Stomach (tissue), 9 donors: Measurements from ENCODE around the gene SCD. TPM values are rescaled to one million over a fixed set of nuclear protein-coding genes. Genes with fewer than 3 reads are reported as not detected.

Experiments
- DNase-seq, 2 donors: peaks; one replicate each; pipeline versions ENCODE4 v3.0.0 to v3.0.0-alpha.2; 2013 to 2019
- H3K27ac ChIP-seq, 5 donors: fragments of 200-600 bp in 4 of 5; sonication (generic) in 4 of 5; one replicate each; pipeline ENCODE4 v1.5.1; 2013 to 2019; ENCODE audit warnings: mild to moderate bottlenecking in 1 of 5, moderate library complexity in 1 of 5
- H3K27me3 ChIP-seq, 3 donors: fragments of 200-600 bp; sonication (generic); one replicate each; pipeline ENCODE4 v1.5.1; 2017 to 2019; ENCODE audit warnings: mixed run types in 1 of 3
- H3K36me3 ChIP-seq, 4 donors: fragments of 200-600 bp; sonication (generic); 1 replicate in 3 of 4; 2 replicates in 1 of 4; pipeline ENCODE4 v1.5.1; 2016 to 2019
- H3K4me1 ChIP-seq, 4 donors: fragments of 200-600 bp; sonication (generic); one replicate each; pipeline ENCODE4 v1.5.1; 2016 to 2019
- H3K4me3 ChIP-seq, 4 donors: fragments of 200-600 bp; sonication (generic) in 3 of 4; one replicate each; pipeline ENCODE4 v1.5.1; 2016 to 2019; ENCODE audit warnings: mild to moderate bottlenecking in 1 of 4
- H3K9me3 ChIP-seq, 4 donors: fragments of 200-600 bp; sonication (generic); one replicate each; pipeline ENCODE4 v1.5.1; 2016 to 2019
- EP300 ChIP-seq: sonication (generic); formaldehyde crosslinking; IDR thresholded peaks from one replicate; pipeline ENCODE4 v1.6.1; 2017; ENCODE audit warnings: antibody characterized with exemption
- POLR2A ChIP-seq, 4 donors: fragments of 450-650 bp; IDR thresholded peaks; one replicate each; pipeline ENCODE4 v1.6.1; 2016; ENCODE audit warnings: antibody characterized with exemption in 4 of 4, control low read depth in 2 of 4, mild to moderate bottlenecking in 1 of 4, moderate library complexity in 1 of 4
- POLR2AphosphoS5 ChIP-seq, 3 donors: sonication (generic); formaldehyde crosslinking; IDR thresholded peaks; one replicate each; pipeline ENCODE4 v1.6.1; 2016; ENCODE audit warnings: antibody characterized with exemption in 3 of 3
- WGBS, 5 donors: extraction: QIAGEN DNeasy Blood & Tissue Kit in 3 of 5; methylation state at CpG; one replicate each; pipeline versions ENCODE4 v1.1.5 to v1.1.7; 2013 to 2018; 5-methylcytosine and 5-hydroxymethylcytosine counted together
- intact Hi-C: fragments of 100-400 bp; cut with DNase I; formaldehyde crosslinking; loops from one replicate; pipeline ENCODE4 v1.15.1; 2023; ENCODE audit warnings: low total_unique reads
- polyA plus RNA-seq, 3 donors: library from polyadenylated mRNA; stranded (reverse); fragments of 200-250 nt; gene quantifications; one replicate each; pipeline ENCODE4 v1.2.3, GENCODE V29; 2013
- total RNA-seq, 5 donors: library from RNA; depleted of rRNA; stranded (reverse); fragments of >200 nt; gene quantifications; one replicate each; pipeline versions ENCODE4 v1.1.0 to v1.2.3, GENCODE V29; 2014 to 2016
- TF ChIP-seq, protein P1 (sequence below), 7 experiments: fragments of 450-650 bp in 4 of 7; fragments of 200-600 bp in 3 of 7; sonication (generic) in 3 of 7; IDR thresholded peaks; one replicate each; pipeline ENCODE4 v1.5.1; 2016 to 2019; ENCODE audit warnings: antibody characterized with exemption in 7 of 7, control low read depth in 2 of 7, mild to moderate bottlenecking in 1 of 7
- donor health status: healthy with polysubstance abuse.
- donor health status: Bipolar disorder and iron deficiency.
- donor health status: healthy.

SCD gene
- total and polyA plus RNA-seq, 8 donors: 2.3 to 36.2 (median 17.8) TPM

DNA sequence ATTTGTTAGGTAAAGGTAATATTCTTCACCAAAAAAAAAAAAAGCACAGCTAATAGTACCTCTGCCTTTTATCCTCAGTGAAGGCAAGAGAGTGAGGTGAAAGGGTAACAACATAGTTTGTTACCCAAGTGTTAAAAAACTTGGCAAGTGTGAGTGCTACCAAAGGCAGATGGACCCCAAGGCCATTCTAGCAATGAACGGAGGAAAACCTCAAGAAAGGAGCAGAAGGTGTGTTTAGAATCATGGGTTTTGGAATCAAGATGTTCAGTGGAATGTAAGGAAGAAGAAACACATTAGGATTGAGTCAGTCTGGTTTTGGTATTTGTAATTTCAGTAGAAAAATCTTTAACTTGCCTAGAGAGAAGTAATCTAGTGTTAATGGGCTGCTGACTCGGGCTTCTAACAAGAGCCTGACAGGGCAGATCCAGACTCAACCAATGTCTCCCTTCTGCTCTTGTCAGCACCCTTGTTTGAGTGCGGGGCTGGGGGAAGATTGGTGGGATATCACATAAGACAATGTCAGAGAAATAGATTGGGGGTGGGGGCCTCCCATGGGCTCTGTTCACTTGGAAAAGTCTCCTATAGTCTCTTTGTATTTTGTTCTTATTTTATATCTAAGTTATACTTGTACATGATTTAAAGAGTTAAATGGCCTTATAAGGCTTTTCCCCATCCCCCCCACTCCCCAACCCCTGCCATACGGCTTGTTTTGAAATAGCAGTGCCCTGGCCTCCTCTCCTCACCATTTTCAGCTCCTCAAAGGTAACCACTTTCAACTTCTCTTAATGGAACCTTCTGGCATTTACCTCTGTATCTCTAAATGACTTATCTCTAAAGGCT lies 44.4 kb downstream of the SCD start:
- peaks cover 0 to 21% (median 0%) of the 10 kb centered on the region in 4 donors for H3K36me3 ChIP-seq
- H3K27ac ChIP-seq: no peak overlapping the region
- no peaks in the 10 kb centered on the region for H3K27me3 ChIP-seq
- DNase-seq: no peak
- intact Hi-C loops: no loop called here
- no peaks in the 10 kb centered on the region for H3K9me3 ChIP-seq
- TF ChIP-seq EP300 (no peak), POLR2AphosphoS5 (IDR thresholded peaks at IDR 0.05) (no peak), POLR2A (IDR thresholded peaks at IDR 0.05) (no peak)
- TF ChIP-seq, protein P1, sequence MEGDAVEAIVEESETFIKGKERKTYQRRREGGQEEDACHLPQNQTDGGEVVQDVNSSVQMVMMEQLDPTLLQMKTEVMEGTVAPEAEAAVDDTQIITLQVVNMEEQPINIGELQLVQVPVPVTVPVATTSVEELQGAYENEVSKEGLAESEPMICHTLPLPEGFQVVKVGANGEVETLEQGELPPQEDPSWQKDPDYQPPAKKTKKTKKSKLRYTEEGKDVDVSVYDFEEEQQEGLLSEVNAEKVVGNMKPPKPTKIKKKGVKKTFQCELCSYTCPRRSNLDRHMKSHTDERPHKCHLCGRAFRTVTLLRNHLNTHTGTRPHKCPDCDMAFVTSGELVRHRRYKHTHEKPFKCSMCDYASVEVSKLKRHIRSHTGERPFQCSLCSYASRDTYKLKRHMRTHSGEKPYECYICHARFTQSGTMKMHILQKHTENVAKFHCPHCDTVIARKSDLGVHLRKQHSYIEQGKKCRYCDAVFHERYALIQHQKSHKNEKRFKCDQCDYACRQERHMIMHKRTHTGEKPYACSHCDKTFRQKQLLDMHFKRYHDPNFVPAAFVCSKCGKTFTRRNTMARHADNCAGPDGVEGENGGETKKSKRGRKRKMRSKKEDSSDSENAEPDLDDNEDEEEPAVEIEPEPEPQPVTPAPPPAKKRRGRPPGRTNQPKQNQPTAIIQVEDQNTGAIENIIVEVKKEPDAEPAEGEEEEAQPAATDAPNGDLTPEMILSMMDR (IDR thresholded peaks at IDR 0.05): no peak
- H3K4me1 ChIP-seq: no peaks in the 10 kb centered on the region
- H3K4me3 ChIP-seq: no peak overlapping the region
- 68 to 84% (median 78%) methylated on average over 4 of the region's 4 CpGs for WGBS, 5 donors

DNA sequence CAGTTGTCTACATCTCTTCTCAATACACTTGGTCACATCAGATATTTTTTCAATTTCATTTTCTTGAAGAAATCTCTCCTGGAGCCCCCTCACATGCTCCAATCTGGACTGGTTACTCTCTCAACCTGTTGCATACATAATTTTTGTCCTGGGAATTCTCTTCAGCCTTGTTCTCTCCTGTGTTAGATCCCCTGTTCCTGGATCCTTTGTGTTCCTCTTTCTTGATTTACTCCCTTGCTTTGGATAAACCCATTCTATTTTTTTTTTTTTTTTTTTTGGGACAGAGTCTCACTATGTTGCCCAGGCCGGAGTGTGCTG lies 45.6 kb downstream of the SCD start:
- Histone ChIP-seq H3K4me3 (no peak overlapping the region), H3K27me3 (no peaks in the 10 kb centered on the region), H3K27ac (no peak overlapping the region), H3K4me1 (no peaks in the 10 kb centered on the region), H3K36me3 (peaks cover 0 to 8% (median 0%) of the 10 kb centered on the region in 4 donors), H3K9me3 (no peaks in the 10 kb centered on the region)
- TF ChIP-seq POLR2AphosphoS5 (IDR thresholded peaks at IDR 0.05): no peak
- TF ChIP-seq POLR2A (IDR thresholded peaks at IDR 0.05): no peak
- TF ChIP-seq EP300: no peak
- TF ChIP-seq, protein P1 (IDR thresholded peaks at IDR 0.05): no peak
- intact Hi-C loops: no loop called here
- 83 to 100% (median 100%) methylated on average over 1 of the region's 1 CpG for WGBS, 5 donors
- no peak for DNase-seq

DNA sequence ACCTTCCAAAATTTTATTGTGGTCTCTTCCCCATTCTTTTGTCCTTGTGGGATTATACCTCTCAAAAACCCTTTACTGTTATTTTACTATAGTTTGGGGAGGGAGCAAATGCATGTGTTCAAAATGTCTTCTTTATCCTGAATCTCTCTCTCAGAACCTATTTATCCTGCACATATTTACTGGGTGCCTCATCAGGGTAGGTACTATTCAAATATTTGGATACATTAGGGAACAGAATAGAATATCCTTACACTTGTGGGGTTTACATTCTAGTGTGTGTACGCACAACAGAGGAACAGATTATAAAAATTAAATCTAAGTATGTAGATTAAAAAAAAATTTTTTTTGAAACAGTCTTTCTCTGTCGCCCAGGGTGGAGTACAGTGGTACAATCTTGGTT lies 48.6 kb downstream of the SCD start:
- Histone ChIP-seq H3K4me1 (no peaks in the 10 kb centered on the region), H3K9me3 (no peaks in the 10 kb centered on the region), H3K27me3 (no peaks in the 10 kb centered on the region), H3K27ac (no peak overlapping the region), H3K4me3 (no peak overlapping the region), H3K36me3 (no peaks in the 10 kb centered on the region)
- no peak for DNase-seq
- TF ChIP-seq, protein P1 (IDR thresholded peaks at IDR 0.05): no peak
- no peak for TF ChIP-seq POLR2AphosphoS5 (IDR thresholded peaks at IDR 0.05)
- TF ChIP-seq EP300: no peak
- TF ChIP-seq POLR2A (IDR thresholded peaks at IDR 0.05): no peak
- intact Hi-C loops: no loop called here
- WGBS, 5 donors: 73 to 87% (median 82%) methylated on average over 2 of the region's 2 CpGs

DNA sequence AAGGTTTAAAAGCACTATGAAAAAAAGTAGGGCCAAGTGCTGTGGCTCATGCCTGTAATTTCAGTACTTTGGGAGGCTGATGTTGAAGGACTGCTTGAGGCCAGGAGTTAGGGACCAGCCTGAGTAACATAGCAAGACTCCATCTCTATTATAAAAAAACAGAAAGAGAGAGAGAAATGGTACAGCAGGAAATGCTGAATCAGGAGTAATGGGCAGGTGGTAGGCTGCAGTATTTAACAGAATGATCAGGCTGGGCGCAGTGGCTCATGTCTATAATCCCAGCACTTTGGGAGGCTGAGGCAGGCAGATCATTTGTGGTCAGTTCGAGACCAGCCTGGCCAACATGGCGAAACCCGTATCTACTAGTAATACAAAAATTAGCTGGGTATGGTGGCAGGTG lies 49.6 kb downstream of the SCD start:
- Histone ChIP-seq H3K27me3 (no peaks in the 10 kb centered on the region), H3K36me3 (no peaks in the 10 kb centered on the region), H3K27ac (no peak overlapping the region), H3K9me3 (no peaks in the 10 kb centered on the region), H3K4me3 (no peak overlapping the region), H3K4me1 (no peaks in the 10 kb centered on the region)
- intact Hi-C loops: no loop called here
- WGBS, 5 donors: 92 to 98% (median 95%) methylated on average over 4 of the region's 4 CpGs
- DNase-seq: no peak
- TF ChIP-seq POLR2A (IDR thresholded peaks at IDR 0.05): no peak
- no peak for TF ChIP-seq EP300
- TF ChIP-seq, protein P1 (IDR thresholded peaks at IDR 0.05): no peak
- TF ChIP-seq POLR2AphosphoS5 (IDR thresholded peaks at IDR 0.05): no peak
